Mesenchymal stem cell (in vitro differentiated cells and primary cell): Measurements from ENCODE around the gene MACROD2.

Experiments
- DNase-seq: peaks from one replicate; pipeline ENCODE4 v3.0.0-alpha.2; 2013
- H2AFZ ChIP-seq: one replicate; pipeline ENCODE4 v1.6.1; 2013; ENCODE audit warnings: low read depth, mild to moderate bottlenecking, control low read depth, inconsistent platforms, low read length, moderate library complexity
- H2AK5ac ChIP-seq: 2 replicates; pipeline ENCODE4 v1.6.1; 2013; ENCODE audit warnings: low read length, moderate library complexity, mild to moderate bottlenecking, inconsistent platforms; ENCODE audit not compliant: severe bottlenecking
- H2BK120ac ChIP-seq: one replicate; pipeline ENCODE4 v1.6.1; 2013; ENCODE audit warnings: low read depth, mild to moderate bottlenecking, inconsistent platforms, low read length, moderate library complexity
- H2BK12ac ChIP-seq, 2 experiments: one replicate each; pipeline ENCODE4 v1.6.1; 2013; ENCODE audit warnings: inconsistent platforms in 2 of 2, low read length in 2 of 2, mild to moderate bottlenecking in 2 of 2, moderate library complexity in 2 of 2, control low read depth in 1 of 2
- H2BK15ac ChIP-seq: one replicate; pipeline ENCODE4 v1.6.1; 2013; ENCODE audit warnings: mild to moderate bottlenecking, low read depth, inconsistent platforms; ENCODE audit not compliant: poor library complexity, severe bottlenecking
- H2BK5ac ChIP-seq: 2 replicates; pipeline ENCODE4 v1.6.1; 2013; ENCODE audit warnings: low read depth, mild to moderate bottlenecking, low read length, control low read depth, inconsistent platforms; ENCODE audit not compliant: poor library complexity, severe bottlenecking
- H3K14ac ChIP-seq, 2 experiments: one replicate each; pipeline ENCODE4 v1.6.1; 2013; ENCODE audit warnings: inconsistent platforms in 2 of 2, low read length in 2 of 2, control low read depth in 1 of 2, mild to moderate bottlenecking in 1 of 2, moderate library complexity in 1 of 2
- H3K18ac ChIP-seq, 2 experiments: one replicate each; pipeline ENCODE4 v1.6.1; 2013; ENCODE audit warnings: inconsistent platforms in 2 of 2, low read length in 2 of 2, control low read depth in 1 of 2, low read depth in 1 of 2, mild to moderate bottlenecking in 1 of 2
- H3K23ac ChIP-seq, 2 experiments: one replicate each; pipeline ENCODE4 v1.6.1; 2013; ENCODE audit warnings: inconsistent platforms in 2 of 2, low read length in 2 of 2, mild to moderate bottlenecking in 2 of 2, moderate library complexity in 2 of 2, control low read depth in 1 of 2
- H3K27ac ChIP-seq: 2 replicates; pipeline ENCODE4 v1.5.1; 2013; ENCODE audit warnings: mild to moderate bottlenecking, moderate library complexity, low read length, control low read depth, inconsistent platforms; ENCODE audit not compliant: poor library complexity, severe bottlenecking
- H3K27me3 ChIP-seq, 2 experiments: 2 replicates each; pipeline versions ENCODE4 v1.6.1 to v1.7.0; 2013; ENCODE audit warnings: low read length in 2 of 2, mild to moderate bottlenecking in 2 of 2, moderate library complexity in 2 of 2, control low read depth in 1 of 2, inconsistent platforms in 1 of 2; ENCODE audit not compliant: control insufficient read depth in 1 of 2, insufficient read depth in 1 of 2
- H3K36me3 ChIP-seq, 2 experiments: 2 replicates each; pipeline versions ENCODE4 v1.6.1 to v1.7.0; 2013; ENCODE audit warnings: low read length in 2 of 2, control low read depth in 1 of 2, inconsistent platforms in 1 of 2, low read depth in 1 of 2, mild to moderate bottlenecking in 1 of 2; ENCODE audit not compliant: insufficient read depth in 2 of 2, control insufficient read depth in 1 of 2
- H3K4ac ChIP-seq, 2 experiments: one replicate each; pipeline ENCODE4 v1.6.1; 2013; ENCODE audit warnings: inconsistent platforms in 2 of 2, low read length in 2 of 2, mild to moderate bottlenecking in 2 of 2, moderate library complexity in 2 of 2, control low read depth in 1 of 2, low read depth in 1 of 2
- H3K4me1 ChIP-seq: 2 replicates; pipeline ENCODE4 v1.6.1; 2013; ENCODE audit warnings: low read depth, low read length, control low read depth; ENCODE audit not compliant: control insufficient read depth, insufficient read depth
- H3K4me2 ChIP-seq: 2 replicates; pipeline ENCODE4 v1.6.1; 2013; ENCODE audit warnings: low read length, mild to moderate bottlenecking, inconsistent platforms; ENCODE audit not compliant: poor library complexity, severe bottlenecking
- H3K4me3 ChIP-seq, 2 experiments: 2 replicates each; pipeline versions ENCODE4 v1.5.1 to v1.7.0; 2013; ENCODE audit warnings: low read length in 2 of 2, mild to moderate bottlenecking in 2 of 2, control low read depth in 1 of 2, low read depth in 1 of 2; ENCODE audit not compliant: insufficient read depth in 1 of 2
- H3K79me1 ChIP-seq: replicated peaks from 2 replicates; pipeline ENCODE4 v1.6.1; 2013; ENCODE audit warnings: mild to moderate bottlenecking, control low read depth, low read length, inconsistent platforms; ENCODE audit not compliant: poor library complexity, severe bottlenecking
- H3K9ac ChIP-seq: 2 replicates; pipeline ENCODE4 v1.7.0; 2013; ENCODE audit warnings: mild to moderate bottlenecking, low read length, moderate library complexity
- H3K9me3 ChIP-seq: 2 replicates; pipeline ENCODE4 v1.7.0; 2013; ENCODE audit warnings: mild to moderate bottlenecking, low read length; ENCODE audit not compliant: control insufficient read depth
- H4K8ac ChIP-seq: one replicate; pipeline ENCODE4 v1.6.1; 2013; ENCODE audit warnings: inconsistent platforms, mild to moderate bottlenecking, low read length, moderate library complexity
- H4K91ac ChIP-seq: one replicate; pipeline ENCODE4 v1.6.1; 2013; ENCODE audit warnings: mild to moderate bottlenecking, low read length, inconsistent platforms
- WGBS: methylation state at CpG from one replicate; pipeline ENCODE4 v1.1.7; 2013; ENCODE audit warnings: mixed read lengths; 5-methylcytosine and 5-hydroxymethylcytosine counted together

The MACROD2 gene

GRCh38 chr20:14947946-14948345 is 952.6 kb downstream of the MACROD2 start:
- H2AK5ac ChIP-seq, result no peak overlapping the region
- no peak for DNase-seq
- no peaks in the 10 kb centered on the region for H3K4me1 ChIP-seq
- no peaks in the 10 kb centered on the region for H3K27me3 ChIP-seq
- H2BK12ac ChIP-seq, result no peak overlapping the region
- no peaks in the 10 kb centered on the region for H3K9me3 ChIP-seq
- H3K9ac ChIP-seq, result no peak overlapping the region
- H2AFZ ChIP-seq, result no peak overlapping the region
- no peak overlapping the region for H2BK5ac ChIP-seq
- H2BK15ac ChIP-seq, result no peak overlapping the region
- 75% methylated on average over 1 of the region's 1 CpG for WGBS
- H3K18ac ChIP-seq, result no peak overlapping the region
- no peaks in the 10 kb centered on the region for H3K36me3 ChIP-seq
- H3K4ac ChIP-seq, result no peak overlapping the region
- H2BK120ac ChIP-seq, result no peak overlapping the region
- H4K8ac ChIP-seq, result no peak overlapping the region
- H3K27ac ChIP-seq, result no peak overlapping the region
- H3K4me3 ChIP-seq, result no peak overlapping the region
- no peak overlapping the region for H3K14ac ChIP-seq
- H3K79me1 ChIP-seq, result no peaks in the 10 kb centered on the region
- no peak overlapping the region for H3K23ac ChIP-seq
- H4K91ac ChIP-seq, result no peak overlapping the region
- H3K4me2 ChIP-seq, result no peak overlapping the region

- no peak overlapping the region for H2BK120ac ChIP-seq
- H3K14ac ChIP-seq, result no peak overlapping the region
- H3K4me3 ChIP-seq, result no peak overlapping the region
- WGBS, result 71% methylated on average over 3 of the region's 3 CpGs
- no peak overlapping the region for H2AK5ac ChIP-seq
- no peaks in the 10 kb centered on the region for H3K36me3 ChIP-seq
- no peak overlapping the region for H3K18ac ChIP-seq
- no peak overlapping the region for H2BK12ac ChIP-seq
- H3K9ac ChIP-seq, result no peak overlapping the region
- no peaks in the 10 kb centered on the region for H3K27me3 ChIP-seq
- no peaks in the 10 kb centered on the region for H3K79me1 ChIP-seq
- no peak overlapping the region for H3K4me2 ChIP-seq
- H3K4me1 ChIP-seq, result no peaks in the 10 kb centered on the region
- H2BK5ac ChIP-seq, result no peak overlapping the region
- H3K23ac ChIP-seq, result no peak overlapping the region
- no peaks in the 10 kb centered on the region for H3K9me3 ChIP-seq
- no peak for DNase-seq
- H4K91ac ChIP-seq, result no peak overlapping the region
- H3K27ac ChIP-seq, result no peak overlapping the region
- H2AFZ ChIP-seq, result no peak overlapping the region
- no peak overlapping the region for H4K8ac ChIP-seq
- no peak overlapping the region for H2BK15ac ChIP-seq
- no peak overlapping the region for H3K4ac ChIP-seq
Measured at GRCh38 chr20:14948416-14948815, 953.1 kb downstream of the MACROD2 start.

GRCh38 chr20:14950633-14951032 is 955.3 kb downstream of the MACROD2 start:
- H2BK5ac ChIP-seq, result no peak overlapping the region
- no peak for DNase-seq
- WGBS, result 82% methylated on average over 1 of the region's 1 CpG

GRCh38 chr20:14951105-14951504 is 955.8 kb downstream of the MACROD2 start:
- no peak overlapping the region for H3K4me2 ChIP-seq
- no peaks in the 10 kb centered on the region for H3K4me1 ChIP-seq
- no peak overlapping the region for H3K27ac ChIP-seq
- no peak overlapping the region for H3K23ac ChIP-seq
- no peak overlapping the region for H3K18ac ChIP-seq
- H3K36me3 ChIP-seq, result no peaks in the 10 kb centered on the region
- H2BK120ac ChIP-seq, result no peak overlapping the region
- H3K4me3 ChIP-seq, result no peak overlapping the region
- H2BK15ac ChIP-seq, result no peak overlapping the region
- H2BK12ac ChIP-seq, result peak overlapping the region in 1 of 2 experiments; percentile 77
- peak; percentile 36 for DNase-seq
- peak overlapping the region in 1 of 2 experiments; percentile 51 for H3K4ac ChIP-seq
- WGBS, result 33% methylated on average over 1 of the region's 1 CpG
- no peaks in the 10 kb centered on the region for H3K27me3 ChIP-seq
- H2BK5ac ChIP-seq, result no peak overlapping the region
- H4K91ac ChIP-seq, result no peak overlapping the region
- no peak overlapping the region for H2AFZ ChIP-seq
- peak overlapping the region; percentile 67 for H2AK5ac ChIP-seq
- no peak overlapping the region for H3K9ac ChIP-seq
- H3K79me1 ChIP-seq, result no peaks in the 10 kb centered on the region
- H3K9me3 ChIP-seq, result no peaks in the 10 kb centered on the region
- H3K14ac ChIP-seq, result no peak overlapping the region
- H4K8ac ChIP-seq, result no peak overlapping the region

More at GRCh38 chr20:14950633-14951032, 955.3 kb downstream of the MACROD2 start:
- Histone ChIP-seq H3K4me3 (no peak overlapping the region), H4K91ac (no peak overlapping the region), H4K8ac (no peak overlapping the region), H3K14ac (no peak overlapping the region), H3K9ac (no peak overlapping the region), H3K4me1 (no peaks in the 10 kb centered on the region), H2AFZ (no peak overlapping the region), H3K4me2 (no peak overlapping the region), H3K27me3 (no peaks in the 10 kb centered on the region), H3K79me1 (no peaks in the 10 kb centered on the region), H3K4ac (no peak overlapping the region), H3K18ac (no peak overlapping the region), H3K9me3 (no peaks in the 10 kb centered on the region), H2BK120ac (no peak overlapping the region), H3K27ac (no peak overlapping the region), H2BK15ac (no peak overlapping the region), H3K36me3 (no peaks in the 10 kb centered on the region), H3K23ac (no peak overlapping the region), H2AK5ac (no peak overlapping the region), H2BK12ac (peak overlapping the region in 1 of 2 experiments; percentile 77)
